Omental fat pad (tissue), 4 donors: ENCODE results near the gene NOX1. TPM values are rescaled to one million over a fixed set of nuclear protein-coding genes. Genes with fewer than 3 reads are reported as not detected.
A peak's percentile ranks its signal among the peaks of the same experiment; 100 is the strongest.
"Not testable (repeated sequence)": the region's sequence is repeated elsewhere in the genome, so short reads cannot be mapped to it uniquely, and the experiment has no call there.

ENCODE experiments used
- ATAC-seq: fragments of 150-250 bp; one replicate; pipeline ENCODE4 v1.9.1; 2016; ENCODE audit warnings: mild to moderate bottlenecking, moderate library complexity; ENCODE audit not compliant: low FRiP score
- DNase-seq: peaks from one replicate; pipeline ENCODE4 v3.0.0-alpha.2; 2019; ENCODE audit warnings: low spot score
- total RNA-seq, 4 donors: library from RNA; depleted of rRNA; stranded (reverse); fragments of >200 nt; gene quantifications; one replicate each; pipeline ENCODE4 v1.1.0, GENCODE V29; 2016
- TF ChIP-seq, protein P1 (sequence below), 3 donors: fragments of 450-650 bp; IDR thresholded peaks; one replicate each; pipeline ENCODE4 v1.5.1; 2016 to 2017; ENCODE audit warnings: antibody characterized with exemption in 3 of 3, mild to moderate bottlenecking in 3 of 3, moderate library complexity in 2 of 3

NOX1 gene
- total RNA-seq, 4 donors from 2014 or later, result 0.25 to 0.84 TPM; not detected in 2

DNA sequence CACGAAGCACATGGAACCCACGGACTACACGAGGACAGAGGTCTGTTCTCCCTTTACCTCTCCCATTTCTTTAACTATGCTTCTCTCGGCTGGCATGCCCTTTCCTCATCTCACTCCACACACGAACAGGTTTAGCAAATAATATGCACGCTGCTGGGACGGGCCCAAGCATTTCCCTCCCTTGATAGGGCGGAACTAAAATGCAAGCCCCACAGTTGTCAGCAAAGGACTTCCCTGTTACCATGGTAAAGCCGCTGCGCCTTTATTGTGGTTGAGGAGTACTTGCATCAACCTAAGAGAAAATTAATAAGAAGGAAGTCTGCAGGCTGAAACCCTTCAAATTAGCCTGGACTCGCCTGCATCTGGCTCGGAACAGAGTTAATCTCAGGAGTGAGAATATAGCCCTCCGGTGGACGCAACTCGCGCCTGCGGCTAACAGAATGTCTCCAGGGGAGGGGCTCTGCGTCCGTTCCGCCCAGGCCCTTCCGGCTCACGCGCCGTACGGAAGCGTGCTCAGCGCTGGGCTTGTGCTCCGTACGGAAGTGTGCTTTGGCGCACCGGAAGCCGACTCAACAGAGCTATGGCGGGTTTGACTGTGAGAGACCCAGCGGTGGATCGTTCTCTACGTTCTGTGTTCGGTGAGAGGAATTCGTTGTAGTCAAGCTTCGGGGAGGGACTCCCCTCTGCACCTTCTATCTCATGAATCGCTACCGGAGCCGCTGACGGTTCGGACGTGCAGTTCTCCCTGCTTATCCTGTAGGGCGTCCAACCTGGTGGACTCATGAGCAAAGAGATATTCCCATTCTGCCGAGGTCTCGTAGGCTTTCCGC lies 54.1 kb downstream of the NOX1 start, which contains the start of gene CSTF2:
Gene CSTF2 (plus strand): TSS at position 555 of the 830 bp plus-strand sequence. CDS start 26 bp downstream, at position 581.
- TF ChIP-seq, protein P1, sequence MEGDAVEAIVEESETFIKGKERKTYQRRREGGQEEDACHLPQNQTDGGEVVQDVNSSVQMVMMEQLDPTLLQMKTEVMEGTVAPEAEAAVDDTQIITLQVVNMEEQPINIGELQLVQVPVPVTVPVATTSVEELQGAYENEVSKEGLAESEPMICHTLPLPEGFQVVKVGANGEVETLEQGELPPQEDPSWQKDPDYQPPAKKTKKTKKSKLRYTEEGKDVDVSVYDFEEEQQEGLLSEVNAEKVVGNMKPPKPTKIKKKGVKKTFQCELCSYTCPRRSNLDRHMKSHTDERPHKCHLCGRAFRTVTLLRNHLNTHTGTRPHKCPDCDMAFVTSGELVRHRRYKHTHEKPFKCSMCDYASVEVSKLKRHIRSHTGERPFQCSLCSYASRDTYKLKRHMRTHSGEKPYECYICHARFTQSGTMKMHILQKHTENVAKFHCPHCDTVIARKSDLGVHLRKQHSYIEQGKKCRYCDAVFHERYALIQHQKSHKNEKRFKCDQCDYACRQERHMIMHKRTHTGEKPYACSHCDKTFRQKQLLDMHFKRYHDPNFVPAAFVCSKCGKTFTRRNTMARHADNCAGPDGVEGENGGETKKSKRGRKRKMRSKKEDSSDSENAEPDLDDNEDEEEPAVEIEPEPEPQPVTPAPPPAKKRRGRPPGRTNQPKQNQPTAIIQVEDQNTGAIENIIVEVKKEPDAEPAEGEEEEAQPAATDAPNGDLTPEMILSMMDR (IDR thresholded peaks at IDR 0.05), result no peak
- ATAC-seq (peak; percentile 96), DNase-seq (no peak)

DNA sequence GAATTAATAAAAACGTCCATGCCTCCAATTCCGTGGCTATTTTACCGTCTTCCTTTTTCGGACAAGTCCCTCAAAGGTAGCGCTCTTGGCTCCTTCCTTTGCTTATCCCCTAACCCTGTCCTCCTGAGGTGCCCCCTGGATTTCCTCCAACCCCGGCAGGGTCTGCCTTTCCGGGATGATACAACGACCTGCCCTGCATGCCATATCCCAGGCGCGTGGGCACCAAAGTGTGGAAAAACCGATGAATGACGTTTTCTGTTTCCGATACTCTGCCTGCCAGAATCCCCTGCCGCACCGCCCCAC lies 54.7 kb downstream of the NOX1 start:
- ATAC-seq (no peak), DNase-seq (no peak)
- TF ChIP-seq, protein P1 (IDR thresholded peaks at IDR 0.05), result no peak

DNA sequence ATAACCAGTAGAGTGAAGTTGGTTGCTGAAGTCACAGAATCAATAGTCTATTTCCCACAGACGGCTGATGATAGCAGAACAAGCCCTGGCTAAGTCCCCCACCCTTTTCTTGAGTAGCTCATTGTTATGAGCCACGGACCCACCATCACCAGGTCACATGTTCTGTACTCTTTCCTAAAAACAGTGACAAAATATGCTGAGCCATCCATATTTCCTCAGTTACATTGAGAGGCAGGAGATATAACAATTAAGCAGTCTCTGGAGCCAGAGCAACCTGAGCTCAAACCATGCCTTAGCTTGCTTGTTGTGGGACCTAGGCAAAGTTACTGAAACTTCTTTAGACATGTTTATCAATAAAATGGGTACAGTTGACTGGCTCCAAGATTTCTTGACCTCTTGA lies 56.8 kb downstream of the NOX1 start:
- TF ChIP-seq, protein P1 (IDR thresholded peaks at IDR 0.05), result no peak
- ATAC-seq (no peak), DNase-seq (no peak)

DNA sequence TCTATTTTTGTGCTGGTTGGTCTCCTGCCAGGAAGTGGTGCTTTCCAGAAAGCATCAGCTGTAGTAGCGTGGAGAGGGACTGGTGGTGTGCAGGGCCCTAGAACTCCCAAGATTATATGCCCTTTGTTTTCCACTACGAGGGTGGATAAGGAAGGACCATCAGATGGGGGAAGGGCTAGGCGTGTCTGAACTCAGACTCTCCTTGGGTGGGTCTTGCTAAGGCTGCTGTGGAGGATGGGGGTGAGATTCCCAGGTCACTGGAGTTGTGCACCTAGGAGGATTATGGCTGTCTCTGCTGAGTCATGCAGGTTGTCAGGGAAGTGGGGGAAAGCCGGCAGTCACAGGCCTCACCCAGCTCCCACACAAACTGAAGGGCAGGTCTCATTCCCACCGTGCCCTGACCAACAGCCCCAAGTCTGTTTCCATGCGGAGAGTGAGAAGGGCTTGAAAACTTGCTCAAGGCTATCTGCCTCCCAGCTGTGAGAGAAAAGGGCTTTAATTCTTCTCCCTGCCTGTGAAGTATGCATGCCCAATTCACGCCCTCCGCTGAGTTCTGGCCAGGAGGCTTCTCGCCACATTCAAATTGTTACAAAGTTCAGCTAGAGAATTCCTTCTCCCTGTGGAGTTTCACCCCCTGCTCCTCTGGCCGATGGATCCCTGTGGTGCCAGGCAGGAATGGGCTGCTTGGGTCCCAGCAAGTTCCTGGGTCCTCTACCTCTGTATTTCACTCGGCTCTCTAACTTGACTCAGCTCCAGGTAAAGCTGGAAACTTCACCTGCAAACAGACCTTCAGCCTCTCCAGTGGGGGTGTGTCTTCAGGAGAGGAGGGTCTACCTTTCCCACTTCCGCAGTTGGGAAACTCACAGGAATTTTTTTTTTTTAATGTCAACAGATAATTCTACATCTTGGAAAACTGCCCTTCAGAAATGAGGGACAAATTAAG lies 61.7 kb downstream of the NOX1 start:
- ATAC-seq (no peak), DNase-seq (no peak)
- TF ChIP-seq, protein P1 (IDR thresholded peaks at IDR 0.05), result no peak

DNA sequence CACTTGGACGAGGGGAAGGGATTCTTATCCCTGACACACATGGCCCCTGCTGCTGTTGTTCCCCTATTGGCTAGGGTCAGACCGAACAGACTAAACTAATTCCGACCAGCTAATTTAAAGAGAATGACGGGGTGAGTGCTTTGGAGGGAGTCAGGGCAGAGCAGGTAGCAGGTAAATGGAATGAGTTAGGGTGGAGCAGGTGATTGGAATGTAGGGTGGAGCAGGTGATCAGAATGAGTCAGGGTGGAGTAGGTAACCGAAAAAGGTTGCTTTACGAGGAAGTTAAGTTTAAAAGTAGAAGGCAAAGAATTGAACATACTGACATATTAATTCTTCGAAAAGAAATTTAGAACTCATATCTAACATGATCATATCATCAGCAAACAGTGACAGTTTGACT lies 65.9 kb downstream of the NOX1 start:
- DNase-seq, ATAC-seq: not testable (repeated sequence)

DNA sequence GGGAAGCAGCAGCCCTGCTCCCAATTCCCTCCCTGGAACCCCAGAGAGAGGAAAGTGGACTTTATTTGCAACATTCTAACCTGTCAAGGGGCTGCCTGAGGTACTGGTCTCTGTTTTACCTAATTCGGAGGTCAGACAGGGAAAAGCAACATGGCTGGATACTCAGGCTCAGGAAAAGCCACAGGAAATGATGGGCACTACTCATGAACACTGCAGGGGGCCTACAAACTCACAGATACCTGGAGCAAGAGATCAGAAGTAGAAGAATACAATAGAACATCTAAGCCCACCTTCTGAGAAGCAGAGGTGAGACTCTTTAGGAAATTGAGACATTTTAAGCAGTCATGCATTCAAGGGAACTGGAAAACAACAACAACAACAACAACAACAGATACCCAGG lies 69.4 kb downstream of the NOX1 start:
- TF ChIP-seq, protein P1 (IDR thresholded peaks at IDR 0.05), result no peak
- ATAC-seq (no peak), DNase-seq (no peak)

DNA sequence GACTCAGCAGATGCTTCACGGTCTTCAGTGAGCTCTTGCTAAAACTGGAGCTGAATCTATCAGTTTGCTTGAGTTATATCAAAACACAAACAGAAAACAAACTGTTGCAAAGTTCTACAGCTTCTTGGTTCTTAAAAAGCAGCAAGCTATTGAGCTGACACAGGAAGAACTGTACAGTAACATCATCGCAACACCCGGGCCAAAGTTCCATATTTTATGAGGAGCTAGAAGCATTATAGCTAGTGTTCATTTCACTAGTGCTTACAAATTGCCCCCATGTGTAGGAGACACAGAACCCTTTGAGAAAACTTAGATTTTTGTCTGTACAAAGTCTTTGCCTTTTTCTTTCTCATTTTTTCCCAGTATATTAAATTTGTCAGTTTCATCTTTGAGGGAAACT lies 71.3 kb downstream of the NOX1 start:
- no peak for ATAC-seq

More for the DNA sequence above, 71.3 kb downstream of the NOX1 start:
- DNase-seq, result no peak
- TF ChIP-seq, protein P1 (IDR thresholded peaks at IDR 0.05), result no peak
